T-helper 1 cell treated with Interleukin-12 subunit alpha and Interleukin-12 subunit beta and Interleukin-4 antibody, amounts not matched to agents 30 ng/mL and 1 ng/mL, for 36 hours (primary cell): Measurements from ENCODE around the gene ARL17A. TPM values are rescaled to one million over a fixed set of nuclear protein-coding genes. Genes with fewer than 3 reads are reported as not detected.
"Not testable (repeated sequence)": the region's sequence is repeated elsewhere in the genome, so short reads cannot be mapped to it uniquely, and the experiment has no call there.

Source experiments
- intact Hi-C: fragments of 100-400 bp; cut with micrococcal nuclease; formaldehyde crosslinking; loops from one replicate; pipeline ENCODE4 v1.15.1; 2024
- total RNA-seq: library from RNA; stranded (reverse); gene quantifications from 2 replicates; pipeline ENCODE4 v1.2.3, GENCODE V29; 2022

ARL17A gene
- 24.0 and 29.9 TPM in 2 replicates for total RNA-seq

DNA sequence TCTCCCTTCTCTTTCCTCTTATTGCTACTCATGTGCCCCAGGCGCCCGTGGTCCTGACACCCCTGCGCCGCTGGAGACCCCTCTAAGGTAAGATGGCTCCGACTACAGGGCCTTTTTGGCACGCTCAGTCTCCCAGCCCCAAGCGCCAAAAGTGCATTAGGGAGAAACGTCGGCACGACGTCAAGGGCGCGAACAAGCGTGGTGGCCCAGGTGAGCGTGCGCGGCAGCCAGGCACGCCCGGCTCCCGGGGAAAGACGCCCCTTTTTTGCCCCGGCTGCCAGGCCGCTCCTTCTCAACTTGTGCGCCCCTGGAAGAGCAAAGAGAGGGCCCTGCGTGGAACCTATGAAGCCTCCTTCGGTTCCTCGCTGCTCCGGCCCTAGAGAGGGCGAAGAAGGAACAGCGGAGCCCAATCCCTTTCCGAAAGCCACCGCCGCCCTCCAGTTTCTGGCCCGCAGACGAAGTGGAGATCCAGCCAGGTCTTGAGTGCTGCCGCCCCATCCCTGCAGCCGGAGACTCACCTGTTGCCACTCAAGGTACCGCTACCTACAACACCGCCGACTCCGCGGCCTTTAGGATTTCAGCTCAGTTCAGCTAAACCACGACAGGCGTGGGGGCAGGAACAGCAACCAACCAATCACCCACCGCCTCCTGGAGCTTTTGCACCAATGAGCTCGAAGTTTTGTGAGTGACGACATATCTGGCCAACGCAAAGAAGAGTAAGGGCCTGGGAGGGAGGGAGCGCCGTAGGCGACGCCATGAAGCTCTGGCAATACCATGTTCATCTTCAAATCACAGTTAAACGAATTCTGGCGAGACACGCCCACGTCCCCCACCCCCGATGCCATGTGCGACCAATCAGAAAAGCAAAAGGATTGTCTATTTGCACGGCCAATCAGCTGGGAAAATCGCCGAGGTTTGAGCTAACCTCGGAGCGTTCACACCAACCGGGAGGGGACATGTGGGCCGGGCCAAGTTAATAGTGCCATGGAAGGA lies at the start of gene ARL17A:
Gene ARL17A, minus strand, starts transcription at position 609 of the 993 bp plus-strand sequence. CDS start 3,369 bp downstream, outside the sequence.
- intact Hi-C loops: not testable (repeated sequence)

- intact Hi-C loops: not testable (repeated sequence)
These were observed 49.4 kb upstream of the ARL17A start for GRCh38 chr17:46628753-46629436.

DNA sequence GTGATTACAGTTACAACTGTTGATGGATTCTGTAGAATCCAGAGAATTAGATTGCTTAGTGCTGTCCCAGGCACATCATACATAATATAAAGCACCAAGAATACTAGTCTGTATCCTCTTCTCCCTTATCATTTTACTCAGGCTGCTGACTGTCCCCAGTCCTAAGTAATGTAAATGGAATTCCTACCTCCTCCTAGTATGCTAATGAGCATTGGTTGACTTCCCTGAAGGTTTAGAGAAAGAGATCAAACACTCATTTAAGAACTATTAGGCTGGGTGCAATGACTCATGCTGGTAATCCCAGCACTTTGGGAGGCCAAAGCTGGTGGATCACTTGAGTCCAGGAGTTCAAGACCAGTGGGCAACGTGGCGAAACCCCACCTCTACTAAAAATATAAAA lies 48.0 kb upstream of the ARL17A start:
- intact Hi-C loops: not testable (repeated sequence)

DNA sequence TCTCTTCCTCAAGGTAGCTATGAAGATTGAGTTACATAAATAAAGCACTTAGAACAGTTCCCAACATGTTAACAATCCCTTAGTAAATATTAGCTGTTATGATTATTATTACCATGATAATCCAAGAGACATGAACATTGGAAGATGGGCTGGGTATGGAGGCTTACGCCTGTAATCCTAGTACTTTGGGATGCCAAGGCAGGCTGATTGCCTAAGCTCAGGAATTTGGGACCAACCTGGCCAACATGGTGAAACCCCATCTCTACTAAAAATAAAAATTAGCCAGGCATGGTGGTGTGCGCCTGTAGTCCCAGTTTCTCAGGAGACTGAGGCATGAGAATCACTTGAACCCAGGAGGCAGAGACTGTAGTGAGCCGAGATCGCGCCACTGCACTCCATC lies 45.2 kb upstream of the ARL17A start:
- intact Hi-C loops: not testable (repeated sequence)

- intact Hi-C loops: not testable (repeated sequence)
These were observed 44.3 kb upstream of the ARL17A start for GRCh38 chr17:46623790-46624189.

DNA sequence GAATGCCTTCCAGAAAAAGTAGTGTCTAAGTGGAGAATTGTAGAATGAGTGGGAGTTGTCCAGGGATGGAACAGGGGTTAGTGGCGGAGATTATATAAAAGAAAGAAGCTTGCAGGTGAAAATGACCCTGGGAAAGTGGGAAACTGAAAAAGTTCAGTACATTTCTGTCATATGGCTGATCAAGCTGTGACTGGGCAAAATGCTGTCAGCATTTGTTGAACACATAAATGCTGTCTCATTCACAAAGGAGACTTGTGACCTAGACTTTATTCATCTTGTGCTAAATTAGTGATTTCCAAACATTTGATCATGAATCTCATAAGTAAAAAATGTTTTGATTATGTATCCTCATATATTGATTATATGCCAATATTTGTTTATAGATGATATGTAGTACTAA lies 39.5 kb upstream of the ARL17A start:
- intact Hi-C loops: not testable (repeated sequence)

DNA sequence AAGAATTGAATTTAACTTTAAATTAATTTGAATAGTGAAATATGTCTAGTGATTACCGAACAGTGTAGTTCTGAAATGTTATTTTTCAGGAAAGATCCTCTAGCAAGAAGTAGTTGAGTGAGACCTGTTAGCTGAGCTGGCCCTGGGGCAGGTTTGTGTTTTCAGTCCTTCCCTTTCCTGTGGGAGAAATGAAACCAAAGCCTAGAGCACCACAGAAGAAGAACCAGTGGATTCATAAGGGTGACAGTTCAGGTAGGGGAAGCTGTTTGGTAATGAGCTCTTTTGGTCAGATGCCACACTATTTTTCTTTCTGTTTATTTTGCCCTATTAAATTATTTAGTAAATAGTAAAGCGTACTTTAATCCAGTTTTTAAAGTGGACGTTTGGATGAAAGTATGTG lies 37.6 kb upstream of the ARL17A start:
- intact Hi-C loops: not testable (repeated sequence)

GRCh38 chr17:46613876-46614275 lies 34.4 kb upstream of the ARL17A start:
- intact Hi-C loops: not testable (repeated sequence)

GRCh38 chr17:46611304-46611703 lies 31.8 kb upstream of the ARL17A start:
- intact Hi-C loops: not testable (repeated sequence)

GRCh38 chr17:46603125-46603524 lies 23.6 kb upstream of the ARL17A start:
- intact Hi-C loops: not testable (repeated sequence)

DNA sequence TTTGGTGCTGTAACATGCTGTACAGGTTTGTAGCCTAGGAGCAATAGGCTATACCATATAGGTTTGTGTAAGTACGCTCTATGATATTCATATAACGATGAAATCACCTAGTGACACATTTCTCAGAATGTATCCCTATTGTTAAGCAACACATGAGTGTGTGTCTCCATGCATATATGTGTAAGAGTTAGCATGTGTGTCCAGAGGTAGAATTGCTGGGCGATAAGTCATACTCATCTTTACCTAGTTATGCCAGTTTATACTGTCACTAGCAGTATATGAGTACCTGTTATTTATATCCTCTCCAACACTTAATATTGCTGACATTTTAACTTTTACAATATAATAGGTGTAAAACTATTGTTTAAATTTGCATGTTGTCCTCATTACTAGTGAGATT lies 21.3 kb upstream of the ARL17A start:
- intact Hi-C loops: not testable (repeated sequence)

DNA sequence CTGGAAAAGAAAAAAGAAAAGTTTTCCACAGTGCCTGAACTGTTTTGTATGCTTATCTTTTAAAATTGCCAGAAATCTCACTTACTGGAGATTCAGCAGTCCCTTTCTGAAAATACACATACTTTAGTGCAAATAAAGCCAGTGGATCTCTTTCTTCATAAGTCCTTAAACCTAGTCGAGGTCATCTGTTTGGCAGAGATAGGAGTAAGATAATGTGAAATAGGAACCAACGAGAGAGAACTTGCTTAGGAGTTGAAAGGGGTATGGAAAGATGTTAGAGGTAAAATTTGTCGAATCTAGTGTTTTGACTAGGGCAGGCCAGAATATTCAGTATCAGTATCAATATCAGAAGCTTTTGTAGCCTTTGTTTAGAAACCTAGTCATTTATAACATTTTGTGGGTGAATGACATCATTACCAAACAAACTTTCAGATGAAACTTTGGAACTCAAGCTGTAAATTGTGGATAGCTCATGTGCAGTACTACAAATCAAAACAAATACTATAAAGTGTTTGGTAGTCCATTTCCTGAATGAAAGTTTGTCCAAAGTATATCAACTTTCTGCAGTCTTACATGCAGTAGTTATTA lies 18.9 kb upstream of the ARL17A start:
- intact Hi-C loops: not testable (repeated sequence)

- intact Hi-C loops: not testable (repeated sequence)
These were observed 11.8 kb upstream of the ARL17A start for GRCh38 chr17:46591332-46591731.

DNA sequence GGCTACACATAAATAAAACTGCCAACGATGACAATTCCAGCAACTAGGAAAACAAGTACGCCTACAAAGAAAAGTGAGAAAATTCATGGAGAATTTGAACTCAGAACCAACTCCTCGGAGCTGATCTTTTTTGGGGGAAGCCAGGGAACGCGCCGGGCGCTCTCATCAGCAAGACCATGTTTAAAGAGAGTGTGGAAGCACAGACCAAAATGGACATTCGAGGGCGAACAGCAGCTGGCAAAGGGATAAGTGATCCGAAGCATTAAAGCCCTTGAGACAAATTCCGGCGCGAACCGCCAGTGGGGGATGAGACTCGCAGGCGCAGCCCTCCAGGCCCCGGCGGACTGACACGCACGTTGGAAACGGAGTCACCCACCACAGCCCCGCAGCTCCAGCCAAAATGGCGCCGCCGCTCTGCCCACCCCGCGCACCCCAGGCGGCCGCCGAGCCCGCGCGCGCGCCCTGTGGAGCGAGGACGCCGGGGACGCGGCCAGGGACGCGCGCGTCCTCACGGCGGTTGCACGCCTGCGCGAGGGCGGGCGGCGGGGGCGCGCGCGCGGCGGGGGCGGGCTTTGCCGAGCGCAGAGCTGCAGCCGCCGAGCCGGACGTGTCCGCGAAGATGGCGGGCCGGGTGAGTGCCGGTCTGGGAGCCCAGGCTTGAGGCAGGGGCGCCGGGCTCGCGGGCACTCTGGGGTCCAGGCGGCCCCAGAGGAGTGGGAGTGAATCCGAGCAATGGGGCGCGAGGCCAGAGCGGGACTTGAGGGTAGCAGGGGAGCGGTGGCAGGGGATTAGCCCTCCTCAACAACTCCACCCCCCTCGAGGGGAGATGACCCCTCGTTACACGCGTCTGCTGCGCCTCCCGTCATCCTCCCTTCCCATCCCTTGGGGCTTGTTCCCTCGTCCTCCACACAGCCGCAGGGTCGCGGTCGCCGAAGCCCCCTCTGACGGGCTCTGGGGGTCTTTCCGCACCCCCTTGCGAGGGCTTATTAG lies 11.0 kb upstream of the ARL17A start, which contains the start of gene NSF:
Gene NSF, plus strand, starts transcription at position 513 of the 990 bp plus-strand sequence. Its CDS starts 107 bp downstream, at position 620.
- intact Hi-C loops: not testable (repeated sequence)

- intact Hi-C loops: not testable (repeated sequence)
These were observed 6.0 kb upstream of the ARL17A start for GRCh38 chr17:46585444-46585843.

DNA sequence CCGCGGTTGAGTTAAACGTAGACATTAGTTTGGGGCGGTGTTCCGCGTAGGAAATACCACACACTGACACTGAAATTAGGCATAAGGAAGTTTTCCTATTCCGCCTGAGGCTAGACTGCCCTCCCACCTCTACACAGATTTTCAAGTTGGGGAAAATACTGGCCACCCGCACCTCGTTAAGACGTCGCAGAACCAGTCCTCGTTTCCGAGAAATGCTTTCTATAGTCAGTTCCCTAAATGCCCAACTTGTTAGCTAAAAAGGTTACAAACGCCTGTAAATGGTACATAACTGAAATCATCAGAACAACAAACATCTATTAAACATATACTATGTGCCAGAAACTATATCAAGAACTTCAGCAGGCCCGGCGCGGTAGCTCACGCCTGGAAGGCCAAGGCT lies 591 bp upstream of the ARL17A start:
- intact Hi-C loops: not testable (repeated sequence)

GRCh38 chr17:46571796-46572195 lies 7.7 kb downstream of the ARL17A start:
- intact Hi-C loops: not testable (repeated sequence)

- intact Hi-C loops: not testable (repeated sequence)
These were observed 12.5 kb downstream of the ARL17A start for GRCh38 chr17:46566980-46567379.

DNA sequence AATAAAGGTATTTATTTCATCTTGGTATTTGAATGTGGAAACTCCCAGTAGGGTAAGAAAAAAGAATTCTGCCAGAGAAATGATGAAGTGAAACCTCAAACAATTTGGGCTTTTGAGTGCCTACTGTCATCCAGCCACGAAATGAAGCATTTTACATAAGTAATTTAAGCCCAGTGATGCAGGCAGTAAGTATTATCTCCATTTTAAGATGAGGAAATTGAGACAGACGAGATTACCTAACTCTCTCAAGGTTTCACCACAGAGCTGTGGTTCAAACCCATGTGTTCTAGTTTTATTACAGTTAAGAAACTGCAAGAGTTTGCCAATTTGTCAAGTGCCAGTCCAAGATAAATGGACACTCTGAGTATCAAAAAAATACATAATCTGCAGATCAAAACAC lies 13.2 kb downstream of the ARL17A start:
- intact Hi-C loops: not testable (repeated sequence)

DNA sequence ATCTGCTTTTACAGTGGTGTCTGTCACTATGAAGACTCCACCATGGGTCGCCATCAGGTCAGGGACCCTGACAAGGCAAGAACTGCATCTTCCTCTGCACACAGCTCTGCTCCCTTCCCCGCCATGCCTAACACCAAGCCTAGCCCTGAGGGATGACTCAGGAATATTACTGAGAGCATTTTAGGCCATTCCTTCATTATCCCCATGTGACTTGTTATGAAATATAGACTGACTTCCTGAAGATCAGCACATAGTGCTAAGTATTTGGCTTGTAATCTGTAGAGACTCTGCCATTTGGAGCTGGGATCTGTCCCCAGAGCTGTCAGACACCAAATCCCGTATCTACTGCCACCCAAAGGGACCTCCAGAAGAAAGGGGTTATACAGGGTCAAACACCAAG lies 19.4 kb downstream of the ARL17A start:
- intact Hi-C loops: not testable (repeated sequence)
